H9 (cell line): ENCODE results near the gene GPR143. TPM values are rescaled to one million over a fixed set of nuclear protein-coding genes. Genes with fewer than 3 reads are reported as not detected.

Experiments used
- DNase-seq: peaks from one replicate; pipeline ENCODE4 v3.0.0-alpha.2; 2017
- H2AFZ ChIP-seq: one replicate; pipeline ENCODE4 v1.6.1; 2013; ENCODE audit warnings: mild to moderate bottlenecking, low read length, control low read depth, moderate library complexity
- H2AK5ac ChIP-seq: 2 replicates; pipeline ENCODE4 v1.6.1; 2013; ENCODE audit warnings: low read length, control low read depth, mixed read lengths; ENCODE audit not compliant: insufficient read length
- H2BK120ac ChIP-seq: one replicate; pipeline ENCODE4 v1.6.1; 2013; ENCODE audit warnings: low read depth, mild to moderate bottlenecking, low read length, control low read depth, inconsistent platforms; ENCODE audit not compliant: poor library complexity, severe bottlenecking
- H2BK12ac ChIP-seq: 2 replicates; pipeline ENCODE4 v1.6.1; 2013; ENCODE audit warnings: low read length, control low read depth, mixed read lengths, low read depth; ENCODE audit not compliant: insufficient read length
- H2BK15ac ChIP-seq: 2 replicates; pipeline ENCODE4 v1.6.1; 2013; ENCODE audit warnings: low read depth, low read length, control low read depth
- H2BK20ac ChIP-seq: one replicate; pipeline ENCODE4 v1.6.1; 2013; ENCODE audit warnings: low read depth, mild to moderate bottlenecking, low read length, control low read depth, inconsistent platforms; ENCODE audit not compliant: poor library complexity, severe bottlenecking
- H2BK5ac ChIP-seq: 2 replicates; pipeline ENCODE4 v1.6.1; 2013; ENCODE audit warnings: low read length, control low read depth, mixed read lengths; ENCODE audit not compliant: insufficient read length
- H3K14ac ChIP-seq: 2 replicates; pipeline ENCODE4 v1.6.1; 2013; ENCODE audit warnings: low read length, control low read depth; ENCODE audit not compliant: insufficient read depth
- H3K18ac ChIP-seq: 2 replicates; pipeline ENCODE4 v1.6.1; 2013; ENCODE audit warnings: low read depth, mild to moderate bottlenecking, mixed read lengths, low read length, control low read depth; ENCODE audit not compliant: insufficient read length
- H3K23ac ChIP-seq: 2 replicates; pipeline ENCODE4 v1.6.1; 2013; ENCODE audit warnings: low read length, control low read depth, mixed read lengths, low read depth; ENCODE audit not compliant: insufficient read length
- H3K23me2 ChIP-seq: 2 replicates; pipeline ENCODE4 v1.6.1; 2013; ENCODE audit warnings: low read depth, mild to moderate bottlenecking, mixed read lengths, low read length, control low read depth; ENCODE audit not compliant: insufficient read length, poor library complexity, severe bottlenecking
- H3K27ac ChIP-seq: 2 replicates; pipeline ENCODE4 v1.5.1; 2013; ENCODE audit warnings: low read length, control low read depth, mixed read lengths, low read depth; ENCODE audit not compliant: insufficient read length
- H3K27me3 ChIP-seq: 2 replicates; pipeline ENCODE4 v1.6.1; 2013; ENCODE audit warnings: low read length, control low read depth, inconsistent platforms; ENCODE audit not compliant: insufficient read depth
- H3K4ac ChIP-seq: 2 replicates; pipeline ENCODE4 v1.6.1; 2013; ENCODE audit warnings: low read depth, mild to moderate bottlenecking, control low read depth, inconsistent platforms, low read length, moderate library complexity
- H3K4me1 ChIP-seq: 2 replicates; pipeline ENCODE4 v1.6.1; 2013; ENCODE audit warnings: low read length, control low read depth, inconsistent platforms; ENCODE audit not compliant: insufficient read depth
- H3K4me2 ChIP-seq: 2 replicates; pipeline ENCODE4 v1.6.1; 2013; ENCODE audit warnings: low read length, control low read depth, mixed read lengths; ENCODE audit not compliant: insufficient read length, insufficient read depth
- H3K56ac ChIP-seq: 2 replicates; pipeline ENCODE4 v1.6.1; 2013; ENCODE audit warnings: low read depth, mild to moderate bottlenecking, mixed read lengths, low read length, control low read depth; ENCODE audit not compliant: insufficient read length
- H3K79me1 ChIP-seq: 2 replicates; pipeline ENCODE4 v1.6.1; 2013; ENCODE audit warnings: low read depth, mild to moderate bottlenecking, moderate library complexity, low read length, control low read depth, inconsistent platforms; ENCODE audit not compliant: insufficient read depth, poor library complexity, severe bottlenecking
- H3K79me2 ChIP-seq: 2 replicates; pipeline ENCODE4 v1.6.1; 2013; ENCODE audit warnings: low read length, control low read depth, inconsistent platforms; ENCODE audit not compliant: insufficient read depth
- H3K9ac ChIP-seq: 2 replicates; pipeline ENCODE4 v1.6.1; 2013; ENCODE audit warnings: low read length, control low read depth, mixed read lengths; ENCODE audit not compliant: insufficient read length; ENCODE audit errors: extremely low read depth
- H3K9me3 ChIP-seq: one replicate; pipeline ENCODE4 v1.6.1; 2013; ENCODE audit warnings: low read depth, low read length, inconsistent platforms; ENCODE audit not compliant: control insufficient read depth
- H3T11ph ChIP-seq: one replicate; pipeline ENCODE4 v1.6.1; 2013; ENCODE audit warnings: mild to moderate bottlenecking, low read length, control low read depth, inconsistent platforms
- H4K20me1 ChIP-seq: one replicate; pipeline ENCODE4 v1.6.1; 2013; ENCODE audit not compliant: control insufficient read depth, insufficient read length, insufficient read depth
- H4K5ac ChIP-seq: 2 replicates; pipeline ENCODE4 v1.6.1; 2013; ENCODE audit warnings: low read depth, mild to moderate bottlenecking, mixed read lengths, low read length, control low read depth; ENCODE audit not compliant: insufficient read length
- H4K8ac ChIP-seq: replicated peaks from 2 replicates; pipeline ENCODE4 v1.6.1; 2013; ENCODE audit warnings: low read length, control low read depth, mixed read lengths, low read depth; ENCODE audit not compliant: insufficient read length
- H4K91ac ChIP-seq: 2 replicates; pipeline ENCODE4 v1.6.1; 2013; ENCODE audit warnings: low read depth, mild to moderate bottlenecking, moderate library complexity, mixed read lengths, low read length, control low read depth; ENCODE audit not compliant: insufficient read length
- H3K27ac Mint-ChIP-seq, 3 experiments: 2 replicates in 2 of 3; 3 replicates in 1 of 3; pipeline ENCODE4 v1.8.0; 2020 to 2021; ENCODE audit warnings: mixed read lengths in 3 of 3, mild to moderate bottlenecking in 1 of 3, moderate library complexity in 1 of 3
- H3K27me3 Mint-ChIP-seq: 2 replicates; pipeline ENCODE4 v1.8.0; 2021; ENCODE audit warnings: low read depth, mild to moderate bottlenecking, moderate library complexity, mixed read lengths
- H3K36me3 Mint-ChIP-seq, 3 experiments: 2 replicates in 2 of 3; 3 replicates in 1 of 3; pipeline ENCODE4 v1.8.0; 2020 to 2021; ENCODE audit warnings: low read depth in 3 of 3, mixed read lengths in 3 of 3; ENCODE audit not compliant: insufficient read depth in 1 of 3
- H3K4me1 Mint-ChIP-seq, 2 experiments: 2 replicates each; pipeline ENCODE4 v1.8.0; 2020; ENCODE audit warnings: mixed read lengths in 2 of 2
- H3K4me3 Mint-ChIP-seq, 2 experiments: 2 replicates in 1 of 2; 3 replicates in 1 of 2; pipeline ENCODE4 v1.8.0; 2020 to 2021; ENCODE audit warnings: mild to moderate bottlenecking in 2 of 2, mixed read lengths in 2 of 2, moderate library complexity in 1 of 2
- H3K9me3 Mint-ChIP-seq, 2 experiments: 2 replicates in 1 of 2; 3 replicates in 1 of 2; pipeline ENCODE4 v1.8.0; 2020; ENCODE audit warnings: mild to moderate bottlenecking in 2 of 2, mixed read lengths in 2 of 2, moderate library complexity in 1 of 2
- CTCF ChIP-seq: fragments of 200-600 bp; sonication (generic); conservative IDR thresholded peaks from 3 replicates; pipeline ENCODE4 v1.8.0; 2021; ENCODE audit warnings: antibody characterized with exemption, mild to moderate bottlenecking
- WGBS: extraction: QIAGEN DNeasy Blood & Tissue Kit; methylation state at CpG from one replicate; pipeline ENCODE4 v1.1.7; 2013; ENCODE audit warnings: missing lambda C conversion rate, low lambda C conversion rate, mixed read lengths; ENCODE audit not compliant: insufficient read length; ENCODE audit errors: extremely low coverage; 5-methylcytosine and 5-hydroxymethylcytosine counted together
- total RNA-seq: library from RNA; stranded (reverse); gene quantifications from 2 replicates; pipeline ENCODE4 v1.2.1, GENCODE V29; 2021

GPR143 gene
- total RNA-seq, 1 experiment from 2014 or later, result 7.1 TPM

- Mint-ChIP-seq H3K36me3 (peaks cover 82 to 92% (median 87%) of the 10 kb centered on the region in 3 experiments), H3K4me3 (no peak overlapping the region), H3K27me3 (peaks cover 10% of the 10 kb centered on the region), H3K27ac (no peak overlapping the region), H3K9me3 (peaks cover 83 to 90% of the 10 kb centered on the region in 2 experiments), H3K4me1 (no peaks in the 10 kb centered on the region)
- Histone ChIP-seq H3K79me1 (no peaks in the 10 kb centered on the region), H3K14ac (no peak overlapping the region), H3K4ac (no peak overlapping the region), H2BK12ac (no peak overlapping the region), H3K4me2 (no peak overlapping the region), H4K5ac (no peak overlapping the region), H2AK5ac (no peak overlapping the region), H3K9ac (no peak overlapping the region), H2BK5ac (no peak overlapping the region), H2BK120ac (no peak overlapping the region), H3K79me2 (no peaks in the 10 kb centered on the region; the same call in 1 of the 2 replicates), H3K23me2 (no peaks in the 10 kb centered on the region), H3K18ac (no peak overlapping the region), H3K27me3 (no peaks in the 10 kb centered on the region), H3K27ac (no peak overlapping the region), H3T11ph (no peak overlapping the region), H2AFZ (no peak overlapping the region), H4K20me1 (no peaks in the 10 kb centered on the region), H4K8ac (no peak overlapping the region), H3K56ac (no peak overlapping the region), H2BK20ac (no peak overlapping the region), H2BK15ac (no peak overlapping the region), H3K23ac (no peak overlapping the region), H3K4me1 (no peaks in the 10 kb centered on the region), H3K9me3 (peaks cover 46% of the 10 kb centered on the region), H4K91ac (no peak overlapping the region)
- WGBS, result no CpG with 5 or more reads among the region's 2 CpGs
- no peak for DNase-seq
- TF ChIP-seq CTCF, result no peak
Observed at GRCh38 chrX:9724711-9725110, 40.9 kb downstream of the GPR143 start.
